Osteocyte (in vitro differentiated cells): ENCODE data around the gene MTX1. TPM values are rescaled to one million over a fixed set of nuclear protein-coding genes. Genes with fewer than 3 reads are reported as not detected.
"Not testable (repeated sequence)": the region's sequence is repeated elsewhere in the genome, so short reads cannot be mapped to it uniquely, and the experiment has no call there.

Experiments
- DNase-seq: peaks from one replicate; pipeline ENCODE4 v3.0.0; 2021; ENCODE audit warnings: mixed read lengths; ENCODE audit not compliant: unreplicated experiment; ENCODE audit errors: extremely low spot score
- H3K27ac Mint-ChIP-seq: one replicate; pipeline ENCODE4 v1.8.0; 2021; ENCODE audit warnings: mild to moderate bottlenecking, mixed read lengths; ENCODE audit not compliant: unreplicated experiment
- H3K27me3 Mint-ChIP-seq: one replicate; pipeline ENCODE4 v1.8.0; 2021; ENCODE audit warnings: mixed read lengths; ENCODE audit not compliant: unreplicated experiment
- H3K36me3 Mint-ChIP-seq: one replicate; pipeline ENCODE4 v1.8.0; 2021; ENCODE audit warnings: mixed read lengths; ENCODE audit not compliant: unreplicated experiment
- H3K4me1 Mint-ChIP-seq: one replicate; pipeline ENCODE4 v1.8.0; 2021; ENCODE audit warnings: mixed read lengths; ENCODE audit not compliant: unreplicated experiment
- H3K4me3 Mint-ChIP-seq: one replicate; pipeline ENCODE4 v1.8.0; 2021; ENCODE audit warnings: mild to moderate bottlenecking, moderate library complexity, mixed read lengths; ENCODE audit not compliant: unreplicated experiment
- H3K9me3 Mint-ChIP-seq: one replicate; pipeline ENCODE4 v1.8.0; 2021; ENCODE audit warnings: mixed read lengths; ENCODE audit not compliant: unreplicated experiment
- CTCF ChIP-seq: fragments of 200-600 bp; sonication (generic); IDR thresholded peaks from 2 replicates; pipeline ENCODE4 v1.5.0; 2021; ENCODE audit warnings: antibody characterized with exemption, mild to moderate bottlenecking, moderate library complexity
- long read RNA-seq: library from polyadenylated mRNA; unstranded; transcript quantifications from one replicate; pipeline ENCODE4 v2.0.0, GENCODE V29; 2021
- total RNA-seq: library from RNA; stranded (reverse); gene quantifications from 2 replicates; pipeline ENCODE4 v1.2.1, GENCODE V29; 2021

The MTX1 gene
- 31.9 and 33.2 TPM in 2 replicates for total RNA-seq
- long read RNA-seq, transcript MTX1-202 (8 exons, 1,632 nt): major isoform, 21 of 23 reads
- long read RNA-seq, partial matches to known transcripts: 0 of 23 reads
- long read RNA-seq, other reads (novel, unspliced or antisense): 0 of 23 reads

GRCh38 chr1:155208541-155209311, at the start of gene MTX1:
Gene MTX1 (plus strand): TSS chr1:155208695. CDS start chr1:155208805, 110 bp downstream.
- DNase-seq: peak; percentile 96
- Mint-ChIP-seq H3K9me3 (no peaks in the 10 kb centered on the region), H3K4me3 (peak within 1 kb of the TSS; percentile 83), H3K27me3 (no peaks in the 10 kb centered on the region), H3K36me3 (peaks cover 2% of the 10 kb centered on the region), H3K27ac (peak within 1 kb of the TSS; percentile 100), H3K4me1 (peaks cover 28% of the 10 kb centered on the region)
- no peak for TF ChIP-seq CTCF

- H3K36me3 Mint-ChIP-seq: no peaks in the 10 kb centered on the region
- no peak for TF ChIP-seq CTCF
- H3K9me3 Mint-ChIP-seq: peaks cover 5% of the 10 kb centered on the region
- H3K27ac Mint-ChIP-seq: no peak overlapping the region
- peaks cover 22% of the 10 kb centered on the region for H3K27me3 Mint-ChIP-seq
- no peak overlapping the region for H3K4me3 Mint-ChIP-seq
- DNase-seq: no peak
- H3K4me1 Mint-ChIP-seq: no peaks in the 10 kb centered on the region
These were observed 49.5 kb upstream of the MTX1 start for GRCh38 chr1:155158991-155159390.

GRCh38 chr1:155160128-155160527, 48.4 kb upstream of the MTX1 start:
- Mint-ChIP-seq H3K9me3 (peaks cover 4% of the 10 kb centered on the region), H3K36me3 (no peaks in the 10 kb centered on the region), H3K4me3 (no peak overlapping the region), H3K27me3 (peaks cover 15% of the 10 kb centered on the region), H3K4me1 (no peaks in the 10 kb centered on the region), H3K27ac (no peak overlapping the region)
- no peak for TF ChIP-seq CTCF
- DNase-seq: no peak

GRCh38 chr1:155162631-155163030, 45.9 kb upstream of the MTX1 start:
- H3K4me1 Mint-ChIP-seq, H3K9me3 Mint-ChIP-seq, DNase-seq, H3K4me3 Mint-ChIP-seq, H3K36me3 Mint-ChIP-seq, H3K27ac Mint-ChIP-seq, H3K27me3 Mint-ChIP-seq: not testable (repeated sequence)

GRCh38 chr1:155163785-155164184, 44.7 kb upstream of the MTX1 start:
- H3K36me3 Mint-ChIP-seq, H3K27me3 Mint-ChIP-seq, H3K9me3 Mint-ChIP-seq, H3K4me1 Mint-ChIP-seq, H3K27ac Mint-ChIP-seq, DNase-seq, H3K4me3 Mint-ChIP-seq: not testable (repeated sequence)

- H3K27me3 Mint-ChIP-seq, H3K36me3 Mint-ChIP-seq, H3K4me1 Mint-ChIP-seq, H3K9me3 Mint-ChIP-seq, H3K27ac Mint-ChIP-seq, H3K4me3 Mint-ChIP-seq, DNase-seq: not testable (repeated sequence)
These were observed 43.9 kb upstream of the MTX1 start for GRCh38 chr1:155164625-155165024.
